Measurements from ENCODE around the gene CARF. TPM values are rescaled to one million over a fixed set of nuclear protein-coding genes. Genes with fewer than 3 reads are reported as not detected.
"Not testable (repeated sequence)": the region's sequence is repeated elsewhere in the genome, so short reads cannot be mapped to it uniquely, and the experiment has no call there.

The CARF gene
- total and polyA plus RNA-seq, 10 donors = 2.9 to 21.7 (median 15.6) TPM

- H3K36me3 ChIP-seq = peaks cover 0 to 65% (median 19%) of the 10 kb centered on the region in 6 donors
- H3K4me3 ChIP-seq = no peak overlapping the region
- peaks cover 0 to 34% (median 26%) of the 10 kb centered on the region in 8 donors for H3K9me3 ChIP-seq
- no peaks in the 10 kb centered on the region for H3K27me3 ChIP-seq (replicated peaks in 1 of 7)
- no peak for DNase-seq
- intact Hi-C loops (cut with DNase I; ENCODE audit: low total_unique reads) = no loop called here
- no peaks in the 10 kb centered on the region for H3K4me1 ChIP-seq
- H3K27ac ChIP-seq = no peak overlapping the region
- TF ChIP-seq POLR2A (IDR thresholded peaks at IDR 0.05) = no peak
- WGBS, 5 donors = 90 to 100% (median 95%) methylated on average over 1 of the region's 1 CpG
Observed at GRCh38 chr2:202944408-202944807, 32.3 kb downstream of the CARF start.

GRCh38 chr2:202944816-202945215 lies 32.7 kb downstream of the CARF start:
- Histone ChIP-seq H3K36me3 (peaks cover 0 to 62% (median 18%) of the 10 kb centered on the region in 6 donors), H3K27me3 (replicated peaks in 1 of 7) (no peaks in the 10 kb centered on the region), H3K4me1 (no peaks in the 10 kb centered on the region), H3K27ac (no peak overlapping the region), H3K4me3 (no peak overlapping the region), H3K9me3 (peaks cover 0 to 34% (median 26%) of the 10 kb centered on the region in 8 donors)
- DNase-seq = no peak
- 91 to 94% (median 93%) methylated on average over 3 of the region's 3 CpGs for WGBS, 5 donors
- no peak for TF ChIP-seq POLR2A (IDR thresholded peaks at IDR 0.05)
- TF ChIP-seq CTCF (IDR thresholded peaks at IDR 0.05 in 8 of 11, conservative IDR thresholded peaks at IDR 0.05 in 3 of 11) = no peak
- no peak for TF ChIP-seq POLR2AphosphoS5 (IDR thresholded peaks at IDR 0.05)
- intact Hi-C loops (cut with DNase I; ENCODE audit: low total_unique reads) = no loop called here

GRCh38 chr2:202945497-202945896 lies 33.4 kb downstream of the CARF start:
- H3K27ac ChIP-seq = no peak overlapping the region
- no peak for DNase-seq
- peaks cover 0 to 34% (median 26%) of the 10 kb centered on the region in 8 donors for H3K9me3 ChIP-seq
- peaks cover 0 to 3% (median 0%) of the 10 kb centered on the region in 6 donors for H3K4me1 ChIP-seq
- intact Hi-C loops (cut with DNase I; ENCODE audit: low total_unique reads) = no loop called here
- H3K27me3 ChIP-seq (replicated peaks in 1 of 7) = no peaks in the 10 kb centered on the region
- no peak overlapping the region for H3K4me3 ChIP-seq
- no peak for TF ChIP-seq POLR2A (IDR thresholded peaks at IDR 0.05)
- no peak for TF ChIP-seq POLR2AphosphoS5 (IDR thresholded peaks at IDR 0.05)
- H3K36me3 ChIP-seq = peaks cover 0 to 56% (median 17%) of the 10 kb centered on the region in 6 donors
- 95 to 100% (median 97%) methylated on average over 2 of the region's 2 CpGs for WGBS, 5 donors

GRCh38 chr2:202949333-202949732 lies 37.3 kb downstream of the CARF start:
- intact Hi-C loops (cut with DNase I; ENCODE audit: low total_unique reads); H3K4me3 ChIP-seq; DNase-seq; H3K4me1 ChIP-seq; H3K27ac ChIP-seq; H3K27me3 ChIP-seq (replicated peaks in 1 of 7): not testable (repeated sequence)
- Histone ChIP-seq H3K9me3 (peaks cover 0 to 34% (median 26%) of the 10 kb centered on the region in 8 donors), H3K36me3 (peaks cover 0 to 51% (median 11%) of the 10 kb centered on the region in 6 donors)
- WGBS, 5 donors = 94 to 100% (median 97%) methylated on average over 3 of the region's 3 CpGs

- WGBS, 5 donors = 17 to 33% (median 24%) methylated on average over 2 of the region's 2 CpGs
- Histone ChIP-seq H3K4me1 (peaks cover 0 to 3% (median 0%) of the 10 kb centered on the region in 6 donors), H3K27ac (no peak overlapping the region)
Observed at GRCh38 chr2:202950592-202950991, 38.5 kb downstream of the CARF start.

More at GRCh38 chr2:202950592-202950991, 38.5 kb downstream of the CARF start:
- no peak for DNase-seq
- Histone ChIP-seq H3K27me3 (replicated peaks in 1 of 7) (no peaks in the 10 kb centered on the region), H3K4me3 (no peak overlapping the region), H3K36me3 (peaks cover 0 to 51% (median 5%) of the 10 kb centered on the region in 6 donors), H3K9me3 (peaks cover 0 to 29% (median 20%) of the 10 kb centered on the region in 8 donors)
- TF ChIP-seq CTCF (IDR thresholded peaks at IDR 0.05 in 8 of 11, conservative IDR thresholded peaks at IDR 0.05 in 3 of 11) (no peak), POLR2AphosphoS5 (IDR thresholded peaks at IDR 0.05) (no peak), POLR2A (IDR thresholded peaks at IDR 0.05) (no peak)
- intact Hi-C loops (cut with DNase I; ENCODE audit: low total_unique reads) = no loop called here

Measured in spleen (tissue), 11 donors.